Measurements from ENCODE around the gene COPE.

COPE gene

GRCh38 chr19:18896421-18896841, 22.8 kb downstream of the COPE start:
- DNase-seq (ENCODE audit: insufficient read length, low spot score) (no peak), FAIRE-seq (no peak)

DNA sequence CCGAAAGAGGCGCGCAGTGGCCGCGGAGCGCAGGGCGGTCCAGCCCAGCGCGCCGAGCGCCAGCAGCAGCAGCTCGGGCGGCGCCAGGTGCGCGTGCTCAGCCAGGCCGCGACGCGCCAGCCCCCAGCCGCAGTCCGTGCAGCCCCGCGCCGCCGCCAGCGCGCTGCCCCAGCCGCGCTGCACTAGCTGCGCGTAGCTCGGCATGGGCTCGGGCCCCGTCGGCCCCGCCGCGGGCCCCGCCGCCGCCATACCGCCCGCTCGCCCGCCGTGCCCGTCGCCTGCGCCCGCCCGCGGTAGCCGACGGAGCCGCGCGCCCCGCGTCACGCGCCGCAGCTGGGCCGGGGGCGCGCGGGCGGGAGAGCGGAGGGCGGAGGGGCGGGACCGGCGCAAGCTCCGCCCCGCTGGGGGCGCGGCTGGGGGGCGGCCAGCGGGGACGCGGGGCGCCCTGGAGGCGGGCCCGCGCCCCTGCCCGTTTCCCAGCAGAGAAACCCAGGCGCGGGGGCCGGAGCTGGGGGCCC, 23.3 kb downstream of the COPE start, which contains the start of gene CERS1:
Gene CERS1 (minus strand): TSS at position 335 of the 518 bp plus-strand sequence. CDS start 86 bp downstream, at position 249.
- DNase-seq (ENCODE audit: insufficient read length, low spot score) (no peak), FAIRE-seq (no peak)

GRCh38 chr19:18895038-18895823, 24.0 kb downstream of the COPE start:
- DNase-seq (ENCODE audit: insufficient read length, low spot score) (no peak), FAIRE-seq (no peak)

GRCh38 chr19:18894254-18895037, 24.7 kb downstream of the COPE start:
- DNase-seq (ENCODE audit: insufficient read length, low spot score) (no peak), FAIRE-seq (no peak)

- DNase-seq (ENCODE audit: insufficient read length, low spot score) (no peak), FAIRE-seq (no peak)
These were observed 25.5 kb downstream of the COPE start for GRCh38 chr19:18893587-18894253.

GRCh38 chr19:18889949-18890745, 29.0 kb downstream of the COPE start:
- DNase-seq (ENCODE audit: insufficient read length, low spot score), result no peak
- FAIRE-seq, result no peak

- no peak for DNase-seq (ENCODE audit: insufficient read length, low spot score)
- FAIRE-seq, result no peak
These were observed 32.2 kb downstream of the COPE start for GRCh38 chr19:18886972-18887371.

GRCh38 chr19:18883526-18884304, 35.5 kb downstream of the COPE start:
- DNase-seq (ENCODE audit: insufficient read length, low spot score) (no peak), FAIRE-seq (no peak)

- FAIRE-seq, result no peak
These were observed 37.7 kb downstream of the COPE start for GRCh38 chr19:18881491-18881890.

GRCh38 chr19:18879579-18880373, 39.4 kb downstream of the COPE start:
- DNase-seq (ENCODE audit: insufficient read length, low spot score) (no peak), FAIRE-seq (no peak)

More at GRCh38 chr19:18881491-18881890, 37.7 kb downstream of the COPE start:
- DNase-seq (ENCODE audit: insufficient read length, low spot score), result no peak

DNA sequence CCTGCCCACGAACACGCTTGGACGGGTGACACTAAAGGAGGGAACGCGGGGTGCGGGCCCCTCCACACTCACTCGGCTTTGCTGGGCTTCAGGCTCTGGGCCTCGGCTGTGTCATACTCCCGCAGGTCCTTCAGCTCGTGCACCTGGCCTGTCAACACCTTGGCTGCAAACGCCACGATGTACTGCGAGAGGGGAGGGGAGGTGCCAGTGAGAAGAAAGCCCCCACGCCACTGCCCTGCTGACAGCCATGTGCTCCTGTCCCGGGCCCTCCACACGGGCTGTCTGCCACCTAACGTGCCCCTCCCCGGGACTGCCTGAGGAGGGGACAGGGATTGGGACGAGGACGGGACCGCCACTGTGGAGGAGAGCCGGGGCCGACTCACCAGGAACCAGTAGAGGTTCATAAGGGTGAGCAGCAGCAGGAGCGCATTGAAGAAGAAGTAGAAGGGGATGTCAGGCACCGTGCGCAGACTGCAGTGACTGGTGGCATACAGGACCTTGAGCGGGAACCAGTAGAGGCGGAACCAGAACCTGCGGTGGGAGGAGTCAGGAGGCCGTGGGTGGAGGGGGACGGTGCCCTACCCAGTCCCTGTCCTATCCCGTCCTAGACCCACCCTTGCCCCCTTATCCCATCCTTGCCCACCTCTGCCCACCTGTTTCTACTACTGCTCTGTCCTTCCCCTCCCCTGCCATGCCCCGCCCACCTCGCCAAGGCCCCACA, 40.2 kb downstream of the COPE start:
- DNase-seq (ENCODE audit: insufficient read length, low spot score), result no peak
- FAIRE-seq, result no peak

DNA sequence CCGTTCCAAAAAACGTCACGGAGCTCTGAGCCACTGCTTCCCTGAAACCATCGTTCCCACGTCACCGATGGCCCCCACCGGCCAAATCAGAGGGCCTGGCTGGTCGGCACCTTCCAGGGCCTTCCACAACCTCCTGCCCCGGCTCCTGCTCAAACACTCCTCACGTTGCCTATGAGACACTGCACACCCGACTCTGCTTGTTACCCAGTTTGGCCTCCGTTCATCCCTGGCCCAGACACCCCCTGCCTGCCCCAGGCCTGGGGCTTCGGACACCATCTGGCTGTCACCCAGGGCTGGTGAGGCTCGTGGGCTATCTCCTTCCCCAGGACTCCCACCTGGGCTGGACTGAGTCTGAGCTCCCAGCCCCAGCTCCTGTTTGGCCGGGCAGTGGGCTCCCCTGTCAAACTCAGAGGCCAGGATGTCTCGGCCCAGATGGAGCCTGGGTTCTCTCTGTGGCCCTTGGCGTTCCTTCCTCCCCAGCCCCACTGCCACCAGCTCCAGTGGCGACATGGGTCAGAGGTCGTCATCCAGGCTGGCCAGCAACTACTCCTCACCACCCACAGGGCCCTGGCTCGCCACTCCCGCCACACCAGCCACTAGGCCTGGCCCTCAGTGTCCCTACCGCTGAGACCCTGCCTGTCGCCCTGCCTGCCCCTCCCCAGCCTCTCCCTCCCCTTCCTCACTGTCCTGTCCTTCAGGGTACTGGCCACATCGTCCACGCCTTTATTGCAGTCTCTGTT, 41.0 kb downstream of the COPE start:
- DNase-seq (ENCODE audit: insufficient read length, low spot score), result no peak
- no peak for FAIRE-seq

DNA sequence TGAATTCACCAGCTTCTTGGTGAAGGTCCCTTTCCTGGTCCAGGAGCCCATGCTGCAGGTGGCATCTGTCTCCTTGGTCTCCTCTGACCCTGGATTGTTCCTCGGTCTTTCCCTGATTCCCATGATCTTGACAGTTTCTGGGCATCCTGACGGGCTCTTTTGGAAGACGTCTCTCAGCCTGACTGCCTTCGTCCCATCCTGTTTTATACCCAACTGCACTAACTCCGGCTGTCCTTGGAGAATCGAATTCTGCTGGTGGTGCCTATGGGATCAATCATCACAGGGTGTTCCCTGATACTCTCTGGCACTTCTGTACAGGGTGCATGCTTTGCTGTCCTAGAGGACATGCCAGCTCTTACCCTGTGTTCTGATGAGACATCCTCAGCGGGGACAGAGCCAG, 42.3 kb downstream of the COPE start:
- FAIRE-seq (no peak), DNase-seq (ENCODE audit: insufficient read length, low spot score) (no peak)

DNA sequence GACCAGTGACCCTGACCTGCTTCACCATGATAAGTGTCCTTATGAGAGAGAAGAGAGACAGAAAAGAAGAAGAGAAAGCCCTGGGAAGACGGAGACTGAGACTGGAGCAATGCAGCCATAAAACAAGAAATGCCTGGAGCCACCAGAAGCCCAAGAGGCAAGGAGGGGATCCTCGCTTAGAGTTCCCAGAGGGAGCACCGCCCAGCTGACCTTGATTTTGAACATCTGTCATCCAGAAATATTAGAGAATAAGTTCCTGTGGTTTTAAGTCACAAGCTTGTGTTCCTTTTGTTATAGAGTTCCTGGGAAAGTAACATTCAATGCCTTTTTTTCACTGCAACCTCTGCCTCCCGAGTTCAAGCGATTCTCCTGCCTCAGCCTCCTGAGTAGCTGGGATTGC, 43.5 kb downstream of the COPE start:
- no peak for FAIRE-seq

DNA sequence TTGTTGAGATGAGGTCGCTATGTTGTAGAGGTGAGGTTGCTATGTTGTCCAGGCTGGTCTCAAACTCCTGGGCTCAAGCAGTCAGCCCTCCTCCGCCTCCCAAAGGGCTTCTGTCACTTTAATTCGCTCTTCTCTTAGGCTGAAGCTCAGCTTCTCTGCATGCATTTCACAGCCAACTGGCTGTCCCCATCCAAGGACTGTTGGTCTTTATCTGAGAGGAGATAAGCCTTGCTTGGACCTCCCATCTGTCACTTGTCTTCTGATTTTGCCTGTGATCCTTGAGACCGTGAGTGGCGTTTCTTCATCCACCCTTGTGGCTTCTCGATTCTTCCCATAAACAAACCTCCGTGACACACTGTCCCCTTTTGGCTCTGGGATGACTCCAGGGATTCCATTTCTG, 47.6 kb downstream of the COPE start:
- DNase-seq (ENCODE audit: insufficient read length, low spot score) (no peak), FAIRE-seq (no peak)

More for the DNA sequence above, 43.5 kb downstream of the COPE start:
- DNase-seq (ENCODE audit: insufficient read length, low spot score), result no peak

DNA sequence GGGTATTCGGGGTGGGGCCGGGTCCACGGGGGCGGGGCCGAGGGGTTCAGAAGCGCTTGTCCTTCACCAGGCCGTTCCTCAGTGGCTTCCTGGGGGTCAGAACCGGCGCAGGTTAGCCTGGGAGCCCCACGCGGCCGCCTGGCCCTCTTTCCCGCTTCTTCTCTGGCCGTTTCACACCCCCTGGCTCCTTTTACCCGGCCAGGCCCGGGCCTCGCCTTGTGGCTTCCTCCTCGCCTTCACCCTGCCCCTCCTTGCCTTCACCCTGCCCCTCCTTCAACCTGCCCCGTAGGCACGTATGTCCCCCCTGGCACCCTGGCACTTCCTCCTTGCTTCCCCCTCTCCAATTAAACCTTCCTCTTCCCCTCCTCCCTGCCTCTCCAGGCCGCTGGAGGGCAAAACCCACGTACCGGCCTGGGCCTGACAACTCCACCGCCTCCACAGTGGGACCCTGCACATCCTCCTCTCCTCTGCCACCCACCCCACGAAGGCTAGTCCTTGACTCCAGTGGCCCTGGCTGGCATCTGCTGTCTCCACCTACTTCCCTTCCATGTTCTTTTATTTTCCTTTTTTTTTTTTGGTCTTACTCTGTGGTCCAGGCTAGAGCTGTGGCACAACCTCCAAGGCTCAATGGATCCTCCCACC, 48.5 kb downstream of the COPE start:
- no peak for DNase-seq (ENCODE audit: insufficient read length, low spot score)
- FAIRE-seq, result no peak

Data from GM19239 (cell line).